ENCODE data around the gene HBM.

The HBM gene

DNA sequence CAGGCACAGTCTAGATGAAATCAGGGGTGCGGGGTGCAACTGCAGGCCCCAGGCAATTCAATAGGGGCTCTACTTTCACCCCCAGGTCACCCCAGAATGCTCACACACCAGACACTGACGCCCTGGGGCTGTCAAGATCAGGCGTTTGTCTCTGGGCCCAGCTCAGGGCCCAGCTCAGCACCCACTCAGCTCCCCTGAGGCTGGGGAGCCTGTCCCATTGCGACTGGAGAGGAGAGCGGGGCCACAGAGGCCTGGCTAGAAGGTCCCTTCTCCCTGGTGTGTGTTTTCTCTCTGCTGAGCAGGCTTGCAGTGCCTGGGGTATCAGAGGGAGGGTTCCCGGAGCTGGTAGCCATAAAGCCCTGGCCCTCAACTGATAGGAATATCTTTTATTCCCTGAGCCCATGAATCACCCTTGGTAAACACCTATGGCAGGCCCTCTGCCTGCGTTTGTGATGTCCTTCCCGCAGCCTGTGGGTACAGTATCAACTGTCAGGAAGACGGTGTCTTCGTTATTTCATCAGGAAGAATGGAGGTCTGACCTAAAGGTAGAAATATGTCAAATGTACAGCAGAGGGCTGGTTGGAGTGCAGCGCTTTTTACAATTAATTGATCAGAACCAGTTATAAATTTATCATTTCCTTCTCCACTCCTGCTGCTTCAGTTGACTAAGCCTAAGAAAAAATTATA, 12.3 kb downstream of the HBM start:
- Histone ChIP-seq H3K27ac (ENCODE audit: low read length) (no peak overlapping the region), H3K79me2 (ENCODE audit: low read length) (no peaks in the 10 kb centered on the region), H2AFZ (ENCODE audit: low read depth, low read length) (no peak overlapping the region), H3K36me3 (replicated peaks; ENCODE audit: low read depth, low read length) (peaks cover 11% of the 10 kb centered on the region), H3K9me3 (ENCODE audit: insufficient read depth, low read length) (no peaks in the 10 kb centered on the region), H3K9ac (ENCODE audit: low read length) (no peak overlapping the region), H3K27me3 (ENCODE audit: low read depth, low read length) (no peaks in the 10 kb centered on the region), H3K4me3 (ENCODE audit: low read length) (no peak overlapping the region), H3K4me2 (ENCODE audit: low read length) (no peak overlapping the region), H4K20me1 (ENCODE audit: insufficient read depth, low read length) (no peaks in the 10 kb centered on the region), H3K4me1 (ENCODE audit: low read length) (no peaks in the 10 kb centered on the region)
- TF ChIP-seq CTCF (IDR thresholded peaks at IDR 0.05; ENCODE audit: low read depth, low read length) (no peak), EZH2phosphoT487 (IDR thresholded peaks at IDR 0.05; ENCODE audit: low read depth) (no peak)

DNA sequence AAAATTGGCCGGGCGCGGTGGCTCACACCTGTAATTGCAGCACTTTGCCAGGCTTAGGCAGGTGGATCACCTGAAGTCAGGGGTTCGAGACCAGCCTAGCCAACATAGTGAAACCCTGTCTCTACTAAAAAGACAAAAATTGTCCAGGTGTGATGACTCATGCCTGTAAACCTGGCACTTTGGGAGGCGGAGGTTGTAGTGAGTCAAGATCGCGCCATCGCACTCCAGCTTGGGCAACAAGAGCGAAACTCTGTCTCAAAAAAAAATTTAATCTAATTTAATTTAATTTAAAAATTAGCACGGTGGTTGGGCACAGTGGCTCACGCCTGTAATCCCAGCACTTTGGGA, 12.9 kb downstream of the HBM start:
- Histone ChIP-seq H3K9ac (ENCODE audit: low read length) (no peak overlapping the region), H3K27me3 (ENCODE audit: low read depth, low read length) (no peaks in the 10 kb centered on the region), H2AFZ (ENCODE audit: low read depth, low read length) (no peak overlapping the region), H3K4me1 (ENCODE audit: low read length) (no peaks in the 10 kb centered on the region), H4K20me1 (ENCODE audit: insufficient read depth, low read length) (no peaks in the 10 kb centered on the region), H3K4me2 (ENCODE audit: low read length) (no peak overlapping the region), H3K27ac (ENCODE audit: low read length) (no peak overlapping the region), H3K79me2 (ENCODE audit: low read length) (no peaks in the 10 kb centered on the region), H3K36me3 (replicated peaks; ENCODE audit: low read depth, low read length) (peaks cover 11% of the 10 kb centered on the region), H3K4me3 (ENCODE audit: low read length) (no peak overlapping the region), H3K9me3 (ENCODE audit: insufficient read depth, low read length) (no peaks in the 10 kb centered on the region)
- no peak for TF ChIP-seq CTCF (IDR thresholded peaks at IDR 0.05; ENCODE audit: low read depth, low read length)
- no peak for TF ChIP-seq EZH2phosphoT487 (IDR thresholded peaks at IDR 0.05; ENCODE audit: low read depth)

DNA sequence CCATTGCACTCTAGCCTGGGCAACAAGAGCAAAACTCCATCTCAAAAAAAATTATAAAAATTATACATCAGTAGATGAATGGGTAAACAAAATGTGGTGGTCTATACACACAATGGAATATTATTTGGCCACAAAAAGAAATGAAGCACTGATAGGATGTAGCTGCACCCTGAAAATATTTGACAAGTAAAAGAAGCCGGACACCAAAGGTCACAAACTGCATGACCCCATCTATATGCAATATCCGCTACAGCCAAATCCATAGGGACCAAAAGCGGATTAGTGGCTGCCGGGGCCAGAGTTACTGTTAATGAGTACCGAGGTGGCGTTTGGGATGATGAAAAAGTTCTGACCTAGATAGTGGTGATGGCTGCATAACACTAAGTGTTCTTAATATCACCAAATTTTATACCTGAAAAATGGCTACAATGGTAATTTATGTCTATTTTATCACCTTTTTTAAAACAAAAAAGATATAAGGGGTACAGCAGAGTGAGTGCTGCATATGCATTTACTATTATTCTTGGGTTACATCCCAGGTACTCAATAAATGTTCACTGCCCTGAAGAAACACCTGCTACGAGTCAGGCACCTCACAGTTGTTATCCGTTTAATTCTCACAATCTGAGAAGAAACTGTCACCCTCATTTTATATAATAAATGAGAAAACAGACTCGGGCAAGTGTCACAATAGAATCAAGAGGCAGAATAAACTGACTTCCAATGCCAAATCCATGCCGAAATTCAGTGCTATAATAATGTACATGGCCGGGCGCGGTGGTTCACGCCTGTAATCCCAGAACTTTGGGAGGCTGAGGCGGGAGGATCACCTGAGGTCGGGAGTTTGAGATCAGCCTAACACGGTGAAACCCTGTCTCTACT, 13.7 kb downstream of the HBM start:
- Histone ChIP-seq H3K27me3 (ENCODE audit: low read depth, low read length) (no peaks in the 10 kb centered on the region), H3K4me2 (ENCODE audit: low read length) (no peak overlapping the region)

More for the DNA sequence above, 13.7 kb downstream of the HBM start:
- H2AFZ ChIP-seq (ENCODE audit: low read depth, low read length), result no peak overlapping the region
- H3K27ac ChIP-seq (ENCODE audit: low read length), result no peak overlapping the region
- H3K36me3 ChIP-seq (replicated peaks; ENCODE audit: low read depth, low read length), result peaks cover 14% of the 10 kb centered on the region
- no peak for TF ChIP-seq EZH2phosphoT487 (IDR thresholded peaks at IDR 0.05; ENCODE audit: low read depth)
- TF ChIP-seq CTCF (IDR thresholded peaks at IDR 0.05; ENCODE audit: low read depth, low read length), result no peak
- H4K20me1 ChIP-seq (ENCODE audit: insufficient read depth, low read length), result no peaks in the 10 kb centered on the region
- H3K4me1 ChIP-seq (ENCODE audit: low read length), result no peaks in the 10 kb centered on the region
- no peak overlapping the region for H3K4me3 ChIP-seq (ENCODE audit: low read length)
- no peaks in the 10 kb centered on the region for H3K9me3 ChIP-seq (ENCODE audit: insufficient read depth, low read length)
- no peak overlapping the region for H3K9ac ChIP-seq (ENCODE audit: low read length)
- no peaks in the 10 kb centered on the region for H3K79me2 ChIP-seq (ENCODE audit: low read length)

All from OCI-LY3 (cell line).